Measurements from ENCODE around the gene KCNC1. TPM values are rescaled to one million over a fixed set of nuclear protein-coding genes. Genes with fewer than 3 reads are reported as not detected.

The KCNC1 gene
- total and polyA plus RNA-seq, 2 of the 13 experiments (the other 11 are each of a cell fraction or from before 2014, with no cell fraction given), result 0.01 to 0.04 TPM

DNA sequence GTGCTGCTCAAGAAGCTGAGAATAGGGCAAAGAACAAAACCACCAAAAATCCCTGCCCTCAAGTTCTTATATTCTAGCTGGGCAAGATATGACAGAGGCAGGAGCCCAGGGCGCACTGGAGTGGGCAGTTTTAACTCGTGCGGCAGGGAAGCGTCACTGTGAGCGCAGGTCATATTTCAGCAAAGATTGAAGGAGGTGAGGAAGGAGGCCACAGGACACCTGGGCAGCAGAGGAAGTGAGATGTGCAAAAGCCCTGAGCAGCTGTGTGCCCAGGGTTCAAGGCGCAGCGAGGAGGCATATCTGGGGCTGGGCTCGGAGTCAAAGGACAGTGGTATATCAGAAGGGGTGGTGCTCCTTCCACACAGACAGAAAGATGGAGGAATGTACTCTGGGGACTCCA, 13.5 kb downstream of the KCNC1 start:
- TF ChIP-seq THYN1 (CRISPR knock-in tag; IDR thresholded peaks at IDR 0.05; ENCODE audit: borderline replicate concordance, low read depth), result no peak
- TF ChIP-seq HNF4A (CRISPR knock-in tag; IDR thresholded peaks at IDR 0.05), result no peak
- TF ChIP-seq ZNF136 (CRISPR knock-in tag; IDR thresholded peaks at IDR 0.05; ENCODE audit: low read depth), result no peak
- TF ChIP-seq MIXL1 (CRISPR knock-in tag; IDR thresholded peaks at IDR 0.05), result no peak
- TF ChIP-seq TCF12 (IDR thresholded peaks at IDR 0.05), result no peak
- TF ChIP-seq TCF12 (CRISPR knock-in tag; IDR thresholded peaks at IDR 0.05), result no peak
- no peak for TF ChIP-seq FOXA1 (IDR thresholded peaks at IDR 0.05)
- no peak for TF ChIP-seq FOXA1 (CRISPR knock-in tag; IDR thresholded peaks at IDR 0.05)
- no peak for TF ChIP-seq NONO (IDR thresholded peaks at IDR 0.05)
- no peak for TF ChIP-seq NONO (CRISPR knock-in tag; conservative IDR thresholded peaks at IDR 0.05)
- no peak for TF ChIP-seq ZNF883 (CRISPR knock-in tag; IDR thresholded peaks at IDR 0.05; ENCODE audit: not compliant biosample characterization)
- TF ChIP-seq MAFK (conservative IDR thresholded peaks at IDR 0.05 in 1 of 2, IDR thresholded peaks at IDR 0.05 in 1 of 2; ENCODE audit: low read length in 2 of 2), result no peak
- TF ChIP-seq SETDB1 (CRISPR knock-in tag; IDR thresholded peaks at IDR 0.05; ENCODE audit: borderline replicate concordance), result no peak
- no peak for TF ChIP-seq YY1 (IDR thresholded peaks at IDR 0.05; ENCODE audit: insufficient read depth, insufficient replicate concordance, low read depth, low read length)
- TF ChIP-seq, protein P1, sequence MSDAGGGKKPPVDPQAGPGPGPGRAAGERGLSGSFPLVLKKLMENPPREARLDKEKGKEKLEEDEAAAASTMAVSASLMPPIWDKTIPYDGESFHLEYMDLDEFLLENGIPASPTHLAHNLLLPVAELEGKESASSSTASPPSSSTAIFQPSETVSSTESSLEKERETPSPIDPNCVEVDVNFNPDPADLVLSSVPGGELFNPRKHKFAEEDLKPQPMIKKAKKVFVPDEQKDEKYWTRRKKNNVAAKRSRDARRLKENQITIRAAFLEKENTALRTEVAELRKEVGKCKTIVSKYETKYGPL (CRISPR knock-in tag; IDR thresholded peaks at IDR 0.05), result no peak
- TF ChIP-seq ZBTB42 (CRISPR knock-in tag; IDR thresholded peaks at IDR 0.05), result no peak
- no peak for TF ChIP-seq ATF7-NPFF (CRISPR knock-in tag; IDR thresholded peaks at IDR 0.05; ENCODE audit: low read depth)
- no peak for TF ChIP-seq RXRA (CRISPR knock-in tag; IDR thresholded peaks at IDR 0.05)
- no peak for TF ChIP-seq RFX1 (IDR thresholded peaks at IDR 0.05)
- no peak for DNase-seq (ENCODE audit: low spot score)
- H3K36me3 ChIP-seq (replicated peaks in 1 of 2; ENCODE audit: control insufficient read depth in 1 of 2, insufficient read depth in 2 of 2, low read length in 2 of 2), result no peaks in the 10 kb centered on the region
- no peak for ATAC-seq
- in situ Hi-C loops (cut with HindIII; ENCODE audit: extremely low pct_ligation_motif_present, low pct_unique_long_range_greater_than_20kb), result no loop called here
- no peak overlapping the region for H3K9ac ChIP-seq (ENCODE audit: insufficient read depth, low read depth, low read length)
- ChIA-PET POLR2A (no interaction called here), CTCF (ENCODE audit: low intra/inter-chr PET ratio, low total read pairs) (no interaction called here)
- no peak overlapping the region for H3K4me2 ChIP-seq (ENCODE audit: low read depth, low read length)
- intact Hi-C loops (cut with micrococcal nuclease; ENCODE audit: unreplicated experiment), result no loop called here
- H4K20me1 ChIP-seq (ENCODE audit: insufficient read depth, low read length), result no peaks in the 10 kb centered on the region
- H3K27me3 ChIP-seq (ENCODE audit: control insufficient read depth in 1 of 2, insufficient read depth in 2 of 2, low read length in 2 of 2), result peaks cover 1 to 29% of the 10 kb centered on the region in 2 experiments; a peak in 3 of 5 replicates
- no peak overlapping the region for H3K27ac ChIP-seq (ENCODE audit: extremely low read length, insufficient read depth, low read length)
- FAIRE-seq, result no peak
- H3K9me3 ChIP-seq (ENCODE audit: low read length), result no peaks in the 10 kb centered on the region
- H3K4me3 ChIP-seq (replicated peaks in 1 of 3; ENCODE audit: insufficient read depth in 1 of 3, low read depth in 2 of 3, low read length in 3 of 3), result no peak overlapping the region
- no TSS peak for BruUV-seq (replicated peaks)
- WGBS (ENCODE audit: low lambda C conversion rate), result 89% methylated on average over 8 of the region's 8 CpGs
- no peak overlapping the region for H2AFZ ChIP-seq (ENCODE audit: low read length)
- peaks cover 29% of the 10 kb centered on the region for H3K4me1 ChIP-seq (ENCODE audit: insufficient read depth, low read length)
- H3K79me2 ChIP-seq (ENCODE audit: insufficient read depth, low read length), result no peaks in the 10 kb centered on the region

Measured in HepG2 (cell line).